Measurements from ENCODE around the gene DMD. TPM values are rescaled to one million over a fixed set of nuclear protein-coding genes. Genes with fewer than 3 reads are reported as not detected.

DMD gene
- total and polyA plus RNA-seq, 2 donors (not counting 1 experiment from before 2014, with no cell fraction given) = 2.0 to 51.8 TPM

DNA sequence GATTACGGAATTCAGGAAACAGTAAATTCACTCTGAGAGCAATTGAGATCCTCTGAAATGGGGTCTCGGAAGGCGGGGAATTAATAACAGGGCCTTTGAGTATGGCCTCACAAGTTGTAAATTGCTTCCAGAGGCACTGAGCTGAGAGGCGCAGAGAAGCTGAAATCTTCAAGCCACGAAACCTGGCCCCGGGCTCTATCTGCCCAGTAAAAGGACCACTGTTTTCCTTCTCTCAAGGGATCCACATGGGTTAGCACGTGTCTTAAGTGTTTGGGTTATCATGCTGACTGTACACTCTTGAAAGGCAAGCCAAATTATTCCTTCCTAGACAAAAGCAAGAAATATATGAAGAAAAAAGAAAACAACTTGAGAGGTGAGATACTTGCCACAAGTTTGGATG lies 1126.6 kb downstream of the DMD start:
- no peak overlapping the region for H3K4me2 ChIP-seq (replicated peaks; ENCODE audit: low read depth, low read length, poor library complexity, severe bottlenecking)
- WGBS (ENCODE audit: insufficient coverage) = 100% methylated on average over 3 of the region's 7 CpGs
- CTCF ChIA-PET = no interaction called here

DNA sequence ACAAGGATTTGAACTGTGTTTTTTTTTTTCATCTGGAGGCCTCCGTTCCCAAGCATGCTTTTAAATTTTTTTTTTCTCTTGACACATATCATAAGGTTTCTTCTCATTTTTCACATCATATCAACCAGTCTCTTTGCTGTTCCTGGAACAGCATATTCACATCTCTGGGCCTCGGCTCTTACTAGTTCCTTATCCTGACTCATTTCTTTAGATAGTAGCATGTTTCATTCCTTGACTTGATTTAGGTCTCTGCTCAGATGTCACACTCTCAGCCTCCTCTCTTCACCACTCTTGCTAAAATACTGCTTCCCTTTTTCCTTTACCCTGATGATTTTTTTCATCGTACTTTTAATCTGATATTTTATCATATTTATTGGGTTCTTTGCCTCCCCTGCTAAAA lies 1163.1 kb downstream of the DMD start:
- intact Hi-C loops (cut with micrococcal nuclease) = no loop called here
- H3K27me3 ChIP-seq (replicated peaks in 1 of 4; ENCODE audit: control extremely low read depth in 1 of 4, control insufficient read depth in 3 of 4, insufficient read depth in 4 of 4, low read length in 3 of 4) = no peaks in the 10 kb centered on the region
- H3K4me3 ChIP-seq (ENCODE audit: control extremely low read depth in 1 of 5, extremely low read depth in 1 of 5, insufficient read depth in 1 of 5, low read depth in 2 of 5, low read length in 4 of 5) = no peak overlapping the region
- no peaks in the 10 kb centered on the region for H4K20me1 ChIP-seq (ENCODE audit: control insufficient read depth, insufficient read depth, low read length, poor library complexity, severe bottlenecking)
- ChIA-PET CTCF (no interaction called here), POLR2A (no interaction called here)
- 60% methylated on average over 1 of the region's 3 CpGs for WGBS (ENCODE audit: insufficient coverage)
- DNase-seq (no peak), ATAC-seq (ENCODE audit: low read depth) (no peak)
- Mint-ChIP-seq H3K4me3 (no peak overlapping the region), H3K4me1 (no peaks in the 10 kb centered on the region), H3K9me3 (ENCODE audit: insufficient read depth) (no peaks in the 10 kb centered on the region), H3K27ac (no peak overlapping the region), H3K27me3 (no peaks in the 10 kb centered on the region)
- no peak overlapping the region for H2AFZ ChIP-seq (ENCODE audit: insufficient read depth, low read depth, low read length, poor library complexity, severe bottlenecking)
- H3K79me2 ChIP-seq (ENCODE audit: control insufficient read depth, insufficient read depth, low read length) = no peaks in the 10 kb centered on the region
- TF ChIP-seq, protein P1, sequence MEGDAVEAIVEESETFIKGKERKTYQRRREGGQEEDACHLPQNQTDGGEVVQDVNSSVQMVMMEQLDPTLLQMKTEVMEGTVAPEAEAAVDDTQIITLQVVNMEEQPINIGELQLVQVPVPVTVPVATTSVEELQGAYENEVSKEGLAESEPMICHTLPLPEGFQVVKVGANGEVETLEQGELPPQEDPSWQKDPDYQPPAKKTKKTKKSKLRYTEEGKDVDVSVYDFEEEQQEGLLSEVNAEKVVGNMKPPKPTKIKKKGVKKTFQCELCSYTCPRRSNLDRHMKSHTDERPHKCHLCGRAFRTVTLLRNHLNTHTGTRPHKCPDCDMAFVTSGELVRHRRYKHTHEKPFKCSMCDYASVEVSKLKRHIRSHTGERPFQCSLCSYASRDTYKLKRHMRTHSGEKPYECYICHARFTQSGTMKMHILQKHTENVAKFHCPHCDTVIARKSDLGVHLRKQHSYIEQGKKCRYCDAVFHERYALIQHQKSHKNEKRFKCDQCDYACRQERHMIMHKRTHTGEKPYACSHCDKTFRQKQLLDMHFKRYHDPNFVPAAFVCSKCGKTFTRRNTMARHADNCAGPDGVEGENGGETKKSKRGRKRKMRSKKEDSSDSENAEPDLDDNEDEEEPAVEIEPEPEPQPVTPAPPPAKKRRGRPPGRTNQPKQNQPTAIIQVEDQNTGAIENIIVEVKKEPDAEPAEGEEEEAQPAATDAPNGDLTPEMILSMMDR (IDR thresholded peaks at IDR 0.05) = no peak
- TF ChIP-seq EZH2 (IDR thresholded peaks at IDR 0.05; ENCODE audit: borderline replicate concordance, insufficient read depth, low read depth, low read length, poor library complexity, severe bottlenecking) = no peak
- no peaks in the 10 kb centered on the region for H3K4me1 ChIP-seq (ENCODE audit: control insufficient read depth in 2 of 2, insufficient read depth in 2 of 2, low read length in 2 of 2)
- H3K4me2 ChIP-seq (replicated peaks; ENCODE audit: low read depth, low read length, poor library complexity, severe bottlenecking) = no peak overlapping the region
- no peak overlapping the region for H3K9ac ChIP-seq (ENCODE audit: low read length)
- H3K27ac ChIP-seq (ENCODE audit: low read length in 2 of 2) = no peak overlapping the region
- no peaks in the 10 kb centered on the region for H3K9me3 ChIP-seq (ENCODE audit: control extremely low read depth in 1 of 3, control insufficient read depth in 2 of 3, insufficient read depth in 1 of 3, low read length in 2 of 3)
- H3K36me3 ChIP-seq (replicated peaks in 1 of 2; ENCODE audit: control extremely low read depth in 1 of 2, control insufficient read depth in 1 of 2, extremely low read depth in 1 of 2, insufficient read depth in 2 of 2, low read length in 1 of 2) = no peaks in the 10 kb centered on the region

More for the DNA sequence above, 1126.6 kb downstream of the DMD start:
- DNase-seq = no peak
- no peaks in the 10 kb centered on the region for H3K4me1 ChIP-seq (ENCODE audit: control insufficient read depth in 2 of 2, insufficient read depth in 2 of 2, low read length in 2 of 2)
- H3K27ac ChIP-seq (ENCODE audit: low read length in 2 of 2) = no peak overlapping the region
- no peak overlapping the region for H2AFZ ChIP-seq (ENCODE audit: insufficient read depth, low read depth, low read length, poor library complexity, severe bottlenecking)
- H3K27me3 ChIP-seq (replicated peaks in 1 of 4; ENCODE audit: control extremely low read depth in 1 of 4, control insufficient read depth in 3 of 4, insufficient read depth in 4 of 4, low read length in 3 of 4) = no peaks in the 10 kb centered on the region
- TF ChIP-seq EZH2 (IDR thresholded peaks at IDR 0.05; ENCODE audit: borderline replicate concordance, insufficient read depth, low read depth, low read length, poor library complexity, severe bottlenecking) = no peak
- H3K27ac Mint-ChIP-seq = no peak overlapping the region
- H3K9me3 ChIP-seq (ENCODE audit: control extremely low read depth in 1 of 3, control insufficient read depth in 2 of 3, insufficient read depth in 1 of 3, low read length in 2 of 3) = no peaks in the 10 kb centered on the region
- H4K20me1 ChIP-seq (ENCODE audit: control insufficient read depth, insufficient read depth, low read length, poor library complexity, severe bottlenecking) = no peaks in the 10 kb centered on the region
- H3K27me3 Mint-ChIP-seq = no peaks in the 10 kb centered on the region
- no peaks in the 10 kb centered on the region for H3K79me2 ChIP-seq (ENCODE audit: control insufficient read depth, insufficient read depth, low read length)
- H3K9ac ChIP-seq (ENCODE audit: low read length) = no peak overlapping the region
- H3K4me3 Mint-ChIP-seq = no peak overlapping the region
- H3K4me3 ChIP-seq (ENCODE audit: control extremely low read depth in 1 of 5, extremely low read depth in 1 of 5, insufficient read depth in 1 of 5, low read depth in 2 of 5, low read length in 4 of 5) = no peak overlapping the region
- H3K36me3 ChIP-seq (replicated peaks in 1 of 2; ENCODE audit: control extremely low read depth in 1 of 2, control insufficient read depth in 1 of 2, extremely low read depth in 1 of 2, insufficient read depth in 2 of 2, low read length in 1 of 2) = no peaks in the 10 kb centered on the region
- no peak for ATAC-seq (ENCODE audit: low read depth)
- no peaks in the 10 kb centered on the region for H3K4me1 Mint-ChIP-seq
- POLR2A ChIA-PET = no interaction called here
- intact Hi-C loops (cut with micrococcal nuclease) = no loop called here
- H3K9me3 Mint-ChIP-seq (ENCODE audit: insufficient read depth) = no peaks in the 10 kb centered on the region
